AG04450 (cell line): ENCODE data around the gene PRKCH. TPM values are rescaled to one million over a fixed set of nuclear protein-coding genes. Genes with fewer than 3 reads are reported as not detected.

Experiments used
- CTCF ChIA-PET: fragments of 300-600, 350-600 bp; formaldehyde crosslinking; extraction: SDS; loops from one replicate; lab custom pipeline; 2022; ENCODE audit warnings: antibody characterized with exemption, inconsistent platforms; lab: Charles Lee
- POLR2A ChIA-PET: fragments of 350-600 bp; formaldehyde crosslinking; extraction: SDS; loops from one replicate; lab custom pipeline; 2021; ENCODE audit warnings: antibody characterized with exemption, inconsistent platforms; lab: Yijun Ruan, JAX
- DNase-seq: peaks from one replicate; pipeline ENCODE4 v3.0.0-alpha.2; 2011; ENCODE audit warnings: low read depth, low spot score
- H3K27ac ChIP-seq: one replicate; pipeline ENCODE4 v1.5.1; 2012; ENCODE audit warnings: low read depth, low read length, control low read depth
- H3K27me3 ChIP-seq: one replicate; pipeline ENCODE4 v1.6.0; 2012; ENCODE audit warnings: low read length; ENCODE audit not compliant: control insufficient read depth, insufficient read depth
- H3K4me3 ChIP-seq: 2 replicates; pipeline ENCODE4 v1.5.1; 2011; ENCODE audit warnings: mild to moderate bottlenecking, low read depth, low read length, control low read depth
- H3K9me3 ChIP-seq: 2 replicates; pipeline ENCODE4 v1.5.1; 2012; ENCODE audit warnings: low read length; ENCODE audit not compliant: control insufficient read depth, insufficient read depth
- CTCF ChIP-seq: IDR thresholded peaks from 2 replicates; pipeline ENCODE4 v1.5.1; 2011; ENCODE audit warnings: low read depth, low read length, control low read depth, inconsistent platforms
- polyA plus RNA-seq: library from polyadenylated mRNA; depleted of rRNA; stranded (reverse); fragments of >200 nt; gene quantifications from 2 replicates; pipeline ENCODE4 v1.2.3, GENCODE V29; 2011

Gene PRKCH
- polyA plus RNA-seq, 1 experiment: 1.6 TPM

- TF ChIP-seq CTCF: no peak
- H3K4me3 ChIP-seq: no peak overlapping the region
- no peak for DNase-seq
- no peak overlapping the region for H3K27ac ChIP-seq
- peaks cover 3% of the 10 kb centered on the region; the same call in 1 of the 2 replicates for H3K9me3 ChIP-seq
- ChIA-PET CTCF (no interaction called here), POLR2A (interaction anchor here (1.3 to 1.7 kb wide), 2 partner anchors 18 to 21 kb away, joined by 3 to 6 read pairs; no protein-coding TSS in a partner anchor)
- no peaks in the 10 kb centered on the region for H3K27me3 ChIP-seq
Observed at GRCh38 chr14:61588419-61588901, 267.1 kb downstream of the PRKCH start.

- Histone ChIP-seq H3K27ac (no peak overlapping the region), H3K9me3 (peaks cover 3% of the 10 kb centered on the region; the same call in 1 of the 2 replicates), H3K27me3 (no peaks in the 10 kb centered on the region), H3K4me3 (no peak overlapping the region)
- ChIA-PET CTCF (no interaction called here), POLR2A (interaction anchor here (1.3 to 1.7 kb wide), 2 partner anchors 19 to 20 kb away, joined by 3 to 6 read pairs; no protein-coding TSS in a partner anchor)
- DNase-seq: no peak
- TF ChIP-seq CTCF: no peak
Observed at GRCh38 chr14:61589691-61590581, 268.6 kb downstream of the PRKCH start.

GRCh38 chr14:61591862-61592261 is 270.5 kb downstream of the PRKCH start:
- peaks cover 3% of the 10 kb centered on the region; the same call in 1 of the 2 replicates for H3K9me3 ChIP-seq
- CTCF ChIA-PET: no interaction called here
- no peak overlapping the region for H3K27ac ChIP-seq
- H3K27me3 ChIP-seq: no peaks in the 10 kb centered on the region
- no peak for DNase-seq
- POLR2A ChIA-PET: no interaction called here
- H3K4me3 ChIP-seq: no peak overlapping the region
- TF ChIP-seq CTCF: no peak

- Histone ChIP-seq H3K27me3 (no peaks in the 10 kb centered on the region), H3K27ac (no peak overlapping the region), H3K9me3 (peaks cover 3% of the 10 kb centered on the region; the same call in 1 of the 2 replicates), H3K4me3 (no peak overlapping the region)
- CTCF ChIA-PET: no interaction called here
- POLR2A ChIA-PET: no interaction called here
- DNase-seq: no peak
- no peak for TF ChIP-seq CTCF
Observed at GRCh38 chr14:61593330-61593729, 272.0 kb downstream of the PRKCH start.

GRCh38 chr14:61596990-61597389 is 275.6 kb downstream of the PRKCH start:
- H3K9me3 ChIP-seq: peaks cover 3% of the 10 kb centered on the region; the same call in 1 of the 2 replicates
- no peaks in the 10 kb centered on the region for H3K27me3 ChIP-seq
- POLR2A ChIA-PET: no interaction called here
- DNase-seq: no peak
- no peak for TF ChIP-seq CTCF
- no peak overlapping the region for H3K4me3 ChIP-seq
- CTCF ChIA-PET: no interaction called here
- H3K27ac ChIP-seq: no peak overlapping the region
